Esophagus squamous epithelium (tissue), 4 donors: ENCODE data around the gene ZNF608.

Source experiments
- CTCF ChIP-seq, 6 experiments: fragments of 450-650 bp in 4 of 6; fragments of 200-600 bp in 2 of 6; sonication (generic) in 2 of 6; IDR thresholded peaks; one replicate each; pipeline ENCODE4 v1.5.1; 2016 to 2019; ENCODE audit warnings: antibody characterized with exemption in 6 of 6, mild to moderate bottlenecking in 4 of 6, moderate library complexity in 4 of 6
- POLR2A ChIP-seq, 4 donors: fragments of 450-650 bp; IDR thresholded peaks; one replicate each; pipeline ENCODE4 v1.6.1; 2017; ENCODE audit warnings: antibody characterized with exemption in 4 of 4, mild to moderate bottlenecking in 4 of 4, moderate library complexity in 3 of 4

- TF ChIP-seq POLR2A (IDR thresholded peaks at IDR 0.05) (no peak), CTCF (IDR thresholded peaks at IDR 0.05) (no peak)
Measured at GRCh38 chr5:124734574-124735168, 11.8 kb downstream of the ZNF608 start.
